ENCODE results near the gene FUZ.

The FUZ gene

DNA sequence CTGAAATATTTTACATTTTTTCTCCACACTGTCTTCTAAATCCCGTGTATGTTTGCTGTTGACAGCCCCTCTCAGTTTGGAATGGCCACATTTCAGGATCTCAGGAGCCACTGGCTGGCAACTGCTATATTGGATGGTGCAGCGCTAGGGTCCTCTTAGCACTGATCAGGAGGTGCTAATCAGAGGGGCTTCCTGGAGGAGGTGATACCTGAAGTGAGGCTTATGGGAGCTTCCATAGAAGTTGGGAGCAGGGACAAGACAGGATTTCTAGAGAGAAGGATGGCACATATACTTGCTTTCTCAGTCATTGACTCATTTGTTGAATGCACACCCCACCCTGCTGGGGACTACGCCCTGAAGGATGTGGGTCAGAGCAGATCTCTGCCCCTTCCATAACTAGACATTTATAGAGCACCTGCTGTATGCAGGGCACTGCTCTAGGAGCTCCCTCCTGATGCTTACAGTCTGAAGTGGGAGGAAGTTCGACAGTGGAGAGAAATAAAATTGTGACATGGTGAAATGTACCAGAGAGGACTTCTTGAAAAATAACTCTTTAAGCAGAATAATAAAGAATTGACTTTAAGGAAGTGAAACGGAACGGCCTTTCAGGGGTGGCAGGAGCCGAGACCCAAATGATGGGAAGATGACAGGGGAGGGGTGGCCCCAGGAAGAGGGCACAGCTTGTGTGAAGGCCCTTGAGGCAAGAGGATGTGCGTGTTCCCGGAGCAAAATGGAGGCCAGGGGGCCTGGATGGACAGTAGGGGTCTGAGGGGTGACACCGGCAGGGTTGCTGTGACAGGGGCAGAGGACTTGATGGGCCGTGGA is 33.1 kb downstream of the FUZ start:
- no peak for DNase-seq (ENCODE audit: low read depth)

DNA sequence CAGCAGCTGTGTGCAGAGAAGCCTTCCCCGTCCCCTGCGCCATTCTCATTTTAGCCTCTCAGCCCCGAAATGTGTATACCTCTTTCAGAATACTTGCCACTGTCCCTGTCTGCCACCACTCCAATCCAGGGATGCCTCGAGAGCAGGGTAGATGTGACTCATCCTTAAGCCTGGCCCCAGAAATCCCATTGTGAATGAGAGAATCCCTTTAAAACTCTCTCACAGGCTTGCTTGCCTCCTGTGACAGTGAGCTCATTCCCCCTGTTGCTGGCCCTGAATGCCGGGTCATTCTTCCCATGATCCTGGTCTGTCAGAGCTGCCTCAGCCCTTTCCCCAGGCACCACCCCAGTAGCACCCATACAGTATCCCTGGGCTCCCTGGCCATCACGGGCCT is 36.7 kb downstream of the FUZ start:
- no peak for DNase-seq (ENCODE audit: low read depth)

DNA sequence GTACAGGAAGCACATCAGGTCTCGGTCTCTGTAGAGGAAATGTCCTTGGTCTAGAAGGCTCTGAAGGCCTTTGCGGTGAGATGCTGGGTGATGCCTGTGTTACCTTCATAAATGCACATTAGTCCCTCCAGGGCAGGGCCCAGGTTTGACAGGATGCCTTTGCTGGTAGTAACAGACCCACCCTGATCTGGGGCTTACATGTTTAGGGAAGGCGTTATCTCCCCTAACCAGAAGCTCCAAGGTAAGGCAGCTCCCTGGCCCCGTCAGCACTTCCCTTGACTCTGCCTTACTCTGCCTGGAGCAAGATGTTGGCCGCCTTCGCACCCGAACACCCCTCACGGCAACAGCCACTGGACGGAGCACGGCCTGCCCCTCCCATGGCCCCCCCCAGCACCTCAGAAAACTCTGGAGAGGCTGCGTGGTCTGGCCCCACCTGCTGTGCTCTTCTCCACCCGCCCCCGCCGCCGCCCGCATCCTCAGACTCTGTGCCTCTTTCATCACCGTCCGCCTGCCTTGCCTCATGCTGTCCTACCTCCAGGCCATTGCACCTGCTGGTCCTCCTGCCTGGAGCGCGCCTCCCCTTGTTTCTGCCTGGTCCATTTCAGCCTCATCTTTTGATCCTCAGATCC is 37.2 kb downstream of the FUZ start:
- DNase-seq (ENCODE audit: low read depth): no peak

DNA sequence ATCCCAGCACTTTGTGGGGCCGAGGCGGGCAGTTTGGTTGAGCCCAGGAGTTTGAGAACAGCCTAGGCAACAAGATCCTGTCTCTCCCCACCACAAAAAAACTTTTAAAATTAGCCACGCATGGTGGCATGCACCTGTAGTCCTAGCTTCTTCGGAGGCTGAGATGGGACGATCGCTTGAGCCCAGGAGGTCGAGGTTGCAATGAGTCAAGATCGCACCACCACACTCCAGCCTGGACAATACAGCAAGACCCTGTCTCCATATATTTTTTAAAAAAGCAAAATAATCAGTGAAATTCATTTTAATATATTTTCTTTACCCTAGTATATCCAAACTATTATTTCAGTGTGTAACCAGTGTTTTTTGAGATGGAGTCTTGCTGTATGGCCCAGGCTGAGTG is 38.1 kb downstream of the FUZ start:
- DNase-seq (ENCODE audit: low read depth): no peak

DNA sequence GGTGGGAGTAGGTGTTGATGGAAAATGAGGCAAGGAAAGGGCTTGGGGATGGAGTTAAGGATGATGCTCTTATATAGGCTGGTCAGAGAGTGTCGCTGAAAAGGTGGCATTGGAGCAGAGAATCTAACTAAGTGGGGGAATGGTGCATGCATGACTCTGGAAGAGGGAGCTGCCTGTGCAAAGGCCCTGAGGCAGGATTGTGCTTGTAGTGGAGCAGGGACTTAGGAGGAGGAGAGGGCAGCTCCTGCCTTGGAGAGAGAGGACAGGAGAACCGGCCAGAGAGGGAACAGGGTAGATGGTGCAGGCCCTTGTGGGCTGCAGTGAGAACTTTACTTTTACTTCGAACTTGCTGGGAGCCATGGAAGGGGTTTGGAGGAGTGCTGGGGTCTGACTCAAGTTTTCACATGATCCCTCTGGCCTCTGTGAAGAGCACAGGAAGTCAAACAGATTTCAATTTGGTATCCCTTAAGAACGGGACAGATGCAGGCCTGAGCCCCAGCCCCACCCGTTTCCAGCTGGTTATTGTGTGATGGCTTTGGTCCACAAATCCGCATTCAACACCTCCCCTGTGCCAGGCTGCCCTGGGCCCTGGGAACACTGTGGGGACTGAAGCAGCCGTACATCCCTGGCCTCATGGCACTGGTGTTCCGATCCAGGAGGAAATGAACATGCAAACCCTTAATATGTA is 39.3 kb downstream of the FUZ start:
- DNase-seq (ENCODE audit: low read depth): no peak

DNA sequence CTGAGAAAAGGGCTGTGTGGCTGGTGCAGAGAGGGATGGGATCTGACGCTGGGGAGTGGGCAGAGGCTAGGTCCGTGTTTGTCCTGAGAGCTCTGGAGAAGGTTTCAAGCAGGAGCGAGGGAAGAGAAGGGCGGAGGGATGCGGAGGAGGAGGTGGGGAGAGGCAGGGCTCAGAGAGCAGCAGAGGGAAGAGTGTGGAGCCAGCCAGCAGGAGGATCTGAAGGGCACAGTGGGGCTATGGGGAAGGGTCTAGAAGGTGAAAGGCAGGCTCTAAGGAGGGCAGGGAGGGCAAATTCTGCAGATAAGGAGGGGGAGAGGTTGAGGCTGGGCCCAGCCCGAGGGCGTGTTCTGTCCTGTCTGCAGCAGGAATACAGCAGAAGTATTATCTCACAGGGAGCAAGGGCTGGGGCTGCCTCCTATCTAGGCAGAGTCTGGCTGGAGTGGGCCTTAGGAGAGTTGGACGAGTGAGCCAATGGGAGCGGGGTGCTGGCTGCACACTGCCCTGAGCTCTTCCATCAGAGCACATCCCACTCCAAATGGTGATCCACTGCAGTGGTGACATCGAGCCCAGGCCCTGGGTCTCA is 40.2 kb downstream of the FUZ start:
- DNase-seq (ENCODE audit: low read depth): no peak

DNA sequence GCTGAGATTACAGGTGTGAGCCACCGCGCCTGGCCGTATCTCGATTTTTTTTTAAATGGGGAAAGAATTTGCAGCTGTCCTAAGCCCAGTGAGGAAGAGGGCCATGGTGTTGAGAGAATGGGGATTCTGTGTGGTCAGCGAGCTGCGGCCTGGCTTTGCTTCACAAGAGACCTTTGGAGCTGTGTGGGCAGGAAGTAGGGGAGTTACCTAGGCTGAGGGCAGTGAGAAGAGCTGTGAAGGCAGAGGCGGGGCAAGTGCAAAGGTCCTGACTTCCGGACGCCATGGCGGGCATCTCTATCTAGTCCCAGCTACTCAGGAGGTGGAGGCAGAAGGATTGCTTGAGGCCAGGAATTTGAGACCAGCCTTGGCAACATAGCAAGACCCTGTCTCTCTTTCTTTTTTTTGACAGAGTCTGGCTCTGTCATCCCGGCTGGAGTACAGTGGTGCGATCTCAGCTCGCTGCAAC is 41.4 kb downstream of the FUZ start:
- DNase-seq (ENCODE audit: low read depth): no peak

DNA sequence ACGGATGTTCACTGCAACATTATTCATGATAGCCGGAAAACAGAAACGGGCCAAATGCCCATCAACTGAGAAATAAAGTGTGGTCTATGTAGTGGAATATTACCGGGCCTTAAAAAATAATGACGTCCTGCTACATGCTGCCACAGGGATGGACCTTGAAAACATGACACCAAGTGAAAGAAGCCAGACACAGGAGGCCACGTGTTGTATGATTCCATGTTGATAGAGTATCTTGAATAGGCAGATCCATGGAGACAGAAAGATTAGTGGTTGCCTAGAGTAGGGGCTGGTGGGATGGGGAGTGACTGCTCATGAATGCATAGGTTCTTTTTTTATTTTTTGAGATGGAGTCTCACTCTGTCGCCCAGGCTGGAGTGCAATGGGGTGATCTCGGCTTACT is 42.6 kb downstream of the FUZ start:
- DNase-seq (ENCODE audit: low read depth): no peak

DNA sequence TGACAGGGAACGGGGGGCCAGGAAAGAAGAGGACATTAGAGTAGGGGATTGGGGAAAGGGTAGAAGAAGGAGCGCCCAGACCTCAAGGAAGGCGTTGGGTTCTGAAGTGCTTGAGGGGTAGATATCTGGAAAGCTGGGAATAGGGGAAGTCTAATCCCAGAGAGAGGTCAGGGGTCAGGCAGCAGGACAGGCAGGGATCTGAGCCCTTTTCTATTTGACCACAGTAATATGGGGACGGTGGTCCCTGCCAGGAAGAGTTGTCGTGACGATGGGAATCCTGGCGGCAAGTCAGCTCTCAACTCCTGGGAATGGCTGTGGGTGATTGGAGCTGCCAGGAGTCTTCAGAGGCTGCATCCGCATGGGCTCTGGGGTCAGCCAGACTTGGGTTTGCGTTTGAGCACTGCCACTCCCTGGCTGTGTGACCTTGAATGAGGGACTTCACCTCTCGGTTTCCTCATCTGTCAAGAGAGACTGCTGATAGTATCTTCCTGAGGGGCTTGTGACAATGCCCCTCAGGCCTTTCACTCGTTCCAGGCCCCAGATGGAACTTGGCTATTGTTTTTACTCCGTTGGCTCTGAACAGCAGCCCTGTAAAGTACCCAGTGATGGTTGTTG is 45.0 kb downstream of the FUZ start:
- no peak for DNase-seq (ENCODE audit: low read depth)

DNA sequence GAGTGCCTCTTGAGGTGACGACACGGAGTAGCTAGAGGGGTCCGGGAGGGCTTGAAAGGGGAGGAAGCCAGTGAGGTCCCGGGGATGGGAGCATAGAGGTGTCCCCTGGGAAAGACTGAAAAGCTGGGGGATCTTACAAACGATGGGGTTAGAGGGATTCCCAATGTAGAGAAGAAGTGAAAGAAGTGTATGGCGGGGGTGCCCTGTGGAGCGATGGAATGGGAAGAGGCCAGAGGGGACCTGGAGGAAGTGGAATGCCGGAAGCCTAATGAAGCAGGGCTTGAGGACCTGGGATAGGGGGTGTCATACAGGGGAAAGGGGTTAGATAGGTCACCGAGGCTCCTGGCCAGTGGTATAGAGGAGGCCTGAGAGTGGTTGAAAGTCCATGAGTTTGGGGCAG is 45.7 kb downstream of the FUZ start:
- DNase-seq (ENCODE audit: low read depth): no peak

DNA sequence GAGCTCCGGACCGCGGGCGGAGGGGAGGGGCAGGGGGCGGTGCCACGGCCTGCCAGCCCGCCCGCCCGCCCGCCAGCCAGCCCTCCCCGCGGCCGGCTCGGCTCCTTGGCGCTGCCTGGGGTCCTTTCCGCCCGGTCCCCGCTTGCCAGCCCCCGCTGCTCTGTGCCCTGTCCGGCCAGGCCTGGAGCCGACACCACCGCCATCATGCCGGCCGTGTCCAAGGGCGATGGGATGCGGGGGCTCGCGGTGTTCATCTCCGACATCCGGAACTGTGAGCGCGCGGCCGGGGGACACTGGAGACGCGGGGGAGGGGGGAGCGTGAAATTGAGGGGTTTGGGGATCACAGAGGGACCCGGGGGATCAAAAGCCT is 46.2 kb downstream of the FUZ start, which contains the start of gene AP2A1:
AP2A1 (plus strand) TSS at position 72 of the 370 bp plus-strand sequence; CDS start at position 205, 133 bp downstream.
- no peak for DNase-seq (ENCODE audit: low read depth)

DNA sequence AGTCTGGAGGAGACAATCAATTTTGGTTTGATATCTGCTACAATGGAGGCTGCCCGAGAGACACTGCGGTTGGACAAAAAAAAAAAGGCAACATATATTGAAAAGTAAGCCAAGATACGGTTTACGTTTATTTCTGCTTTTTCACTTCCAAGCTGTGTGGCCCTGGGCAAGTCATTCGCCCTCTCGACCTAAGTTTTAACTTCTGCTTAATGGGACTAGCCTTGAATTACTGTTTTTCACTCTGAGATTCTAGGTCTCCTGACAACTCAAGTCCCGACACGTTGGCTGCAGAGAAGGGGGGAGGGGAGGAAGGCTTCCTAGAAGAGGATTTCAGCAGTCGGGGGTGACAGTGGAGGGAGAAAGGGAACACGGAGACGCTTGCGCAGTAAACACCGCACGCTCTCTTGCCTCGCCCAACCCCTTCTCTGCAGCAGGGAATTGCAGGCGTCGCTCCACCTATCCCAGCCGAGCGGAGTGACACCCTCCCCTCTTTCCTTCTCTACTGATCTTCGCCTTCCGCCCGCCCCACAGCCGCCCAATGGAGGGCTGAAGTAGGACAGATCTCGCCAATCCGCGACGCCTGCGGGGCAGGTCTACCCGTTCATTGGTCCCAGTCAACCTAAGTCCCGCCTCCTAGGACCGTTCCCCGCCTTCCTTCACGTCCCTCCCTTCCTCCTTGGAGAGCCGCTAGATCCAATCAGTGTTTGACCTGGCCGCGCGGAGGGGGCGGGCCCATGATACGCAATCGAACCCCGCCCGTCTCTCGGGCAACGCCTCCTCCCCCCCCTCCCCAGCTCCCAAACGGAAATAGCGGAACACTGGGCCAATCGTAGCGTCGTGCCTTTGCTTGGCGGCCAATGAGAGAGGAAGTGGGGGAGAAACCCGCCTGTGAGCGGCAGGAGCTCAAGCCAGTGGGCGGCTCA is 46.8 kb downstream of the FUZ start:
- DNase-seq (ENCODE audit: low read depth): peak; percentile 95

DNA sequence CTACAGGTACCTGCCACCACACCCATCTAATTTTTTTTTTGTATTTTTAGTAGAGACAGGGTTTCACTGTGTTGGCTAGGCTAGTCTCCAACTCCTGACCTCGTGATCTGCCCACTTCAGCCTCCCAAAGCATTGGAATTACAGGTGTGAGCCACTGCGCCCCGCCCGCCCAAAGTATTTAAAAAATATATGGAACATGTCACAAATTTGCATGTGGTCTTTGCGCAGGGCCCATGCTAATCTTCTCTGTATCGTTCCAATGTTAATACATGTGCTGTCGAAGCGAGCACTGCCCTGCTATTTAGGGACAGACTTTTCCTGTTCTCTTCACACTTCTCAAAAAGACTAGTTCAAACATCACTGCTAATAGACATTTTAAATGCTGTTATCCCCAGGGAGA is 48.8 kb downstream of the FUZ start:
- no peak for DNase-seq (ENCODE audit: low read depth)

DNA sequence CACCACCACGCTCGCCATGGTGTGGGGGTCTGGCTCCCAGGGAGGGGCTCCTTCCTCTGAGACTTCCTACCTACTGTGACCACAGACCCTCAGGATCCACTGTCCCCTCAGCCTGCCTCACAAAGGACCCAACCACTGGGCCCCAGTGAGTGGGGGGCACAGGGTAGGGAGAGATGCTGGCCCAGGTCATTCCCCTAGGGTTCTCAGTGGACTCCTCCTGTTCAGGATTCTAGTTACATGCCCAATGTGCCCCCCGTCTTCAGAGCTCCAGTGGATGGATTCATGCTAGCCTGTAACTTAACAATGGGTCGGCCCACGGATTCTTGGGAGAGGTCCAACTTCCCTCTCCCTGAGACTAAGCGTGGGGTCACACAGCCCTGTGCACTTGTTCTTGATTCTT is 49.9 kb downstream of the FUZ start, which contains the start of gene TSKS:
TSKS (minus strand) TSS at position 77 of the 400 bp plus-strand sequence; CDS start at position 18, 59 bp downstream.
- no peak for DNase-seq (ENCODE audit: low read depth)

DNA sequence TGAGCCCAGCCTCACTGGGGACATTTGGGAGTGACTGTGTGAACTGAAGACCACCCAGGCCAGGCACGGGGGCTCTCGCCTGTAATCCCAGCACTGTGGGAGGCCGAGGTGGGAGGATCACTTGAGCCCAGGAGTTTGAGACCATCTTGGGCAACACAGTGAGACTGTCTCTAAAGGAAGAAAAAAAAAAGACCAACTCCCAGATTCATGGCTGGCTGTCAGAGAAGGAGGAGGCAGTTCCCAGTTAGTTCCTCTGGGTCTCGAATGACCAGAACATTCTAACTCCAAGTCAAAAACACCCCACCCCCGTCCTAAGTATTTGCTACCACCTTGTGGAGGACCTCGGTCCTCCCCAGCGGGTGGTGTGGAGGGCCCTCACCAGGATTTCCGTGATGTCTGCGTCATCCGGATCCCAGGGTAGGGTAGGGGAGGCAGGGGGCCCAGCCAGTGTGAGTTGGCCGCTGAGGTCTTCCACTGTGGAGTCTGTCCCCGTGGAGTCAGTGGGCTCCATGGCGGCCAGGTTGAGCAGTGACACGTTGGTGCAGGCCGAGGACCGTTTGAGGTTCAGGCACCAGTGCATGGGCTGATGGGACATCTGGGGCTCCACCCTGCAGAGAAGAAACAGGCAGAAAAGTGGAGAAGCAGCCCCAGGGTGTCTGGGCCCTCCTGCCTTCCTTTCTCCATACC is 51.3 kb downstream of the FUZ start:
- no peak for DNase-seq (ENCODE audit: low read depth)

DNA sequence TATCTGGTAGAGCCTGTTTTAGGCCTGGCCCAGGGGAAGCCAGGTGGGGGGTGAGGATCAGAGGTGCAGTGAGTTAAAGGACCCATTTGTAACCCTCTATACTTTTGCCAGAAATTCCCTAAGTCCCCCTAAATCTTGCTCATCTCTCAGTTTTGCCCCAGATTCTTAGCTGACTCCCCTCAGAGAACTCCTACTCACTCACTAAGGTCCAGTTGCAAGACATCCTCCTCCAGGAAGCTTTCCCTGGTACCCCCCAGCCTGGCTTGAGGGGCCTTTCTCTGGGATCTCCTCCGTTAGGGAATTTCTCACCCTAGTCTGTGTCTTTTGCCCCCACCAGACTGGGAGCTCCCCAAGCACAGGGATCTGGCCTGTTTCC is 51.9 kb downstream of the FUZ start:
- DNase-seq (ENCODE audit: low read depth): no peak

DNA sequence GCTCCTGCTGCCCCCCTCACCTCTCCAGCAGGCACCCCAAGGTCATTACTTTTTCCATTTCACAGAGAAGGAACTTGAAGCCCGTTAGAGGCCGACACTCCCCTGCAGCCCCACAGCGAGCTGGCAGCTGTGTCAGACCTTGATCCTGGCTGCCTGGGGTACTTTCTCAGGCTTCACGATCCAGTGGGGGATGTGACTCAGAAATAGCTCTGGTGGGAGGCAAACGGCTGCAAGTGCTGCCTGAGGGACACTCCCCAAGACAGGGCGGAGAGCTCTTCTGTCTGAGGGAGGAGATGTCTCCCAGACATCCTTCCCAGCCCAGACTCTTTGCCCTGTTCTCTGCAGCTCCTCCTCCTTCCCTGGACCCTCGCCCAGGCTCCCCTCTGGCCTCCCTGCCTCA is 54.8 kb downstream of the FUZ start:
- DNase-seq (ENCODE audit: low read depth): no peak

Data from stimulated activated CD8-positive, alpha-beta memory T cell treated with anti-CD3 and anti-CD28 coated beads, Interleukin-15, amount 100 ng/mL, for 1 hour (primary cell).